Lower leg skin (tissue), 3 donors: ENCODE measurements around the gene AKNAD1.

Source experiments
- CTCF ChIP-seq, 3 donors: fragments of 450-650 bp; IDR thresholded peaks; one replicate each; pipeline ENCODE4 v1.5.1; 2016; ENCODE audit warnings: antibody characterized with exemption in 3 of 3, mild to moderate bottlenecking in 3 of 3, moderate library complexity in 2 of 3
- POLR2A ChIP-seq, 2 donors: fragments of 450-650 bp; IDR thresholded peaks; one replicate each; pipeline ENCODE4 v1.6.1; 2016 to 2017; ENCODE audit warnings: antibody characterized with exemption in 2 of 2, mild to moderate bottlenecking in 1 of 2, moderate library complexity in 1 of 2

- TF ChIP-seq CTCF (IDR thresholded peaks at IDR 0.05) (no peak), POLR2A (IDR thresholded peaks at IDR 0.05) (no peak)
These were observed 26.5 kb downstream of the AKNAD1 start for GRCh38 chr1:108830119-108831008.
